Measurements from ENCODE around the gene CDC37.
A peak's percentile ranks its signal among the peaks of the same experiment; 100 is the strongest.
"Not testable (repeated sequence)": the region's sequence is repeated elsewhere in the genome, so short reads cannot be mapped to it uniquely, and the experiment has no call there.

CDC37 gene

GRCh38 chr19:10384580-10384979 lies 18.8 kb downstream of the CDC37 start:
- no peak for DNase-seq (ENCODE audit: low spot score)
- in situ Hi-C loops (cut with MboI; ENCODE audit: low sequenced_read_pairs, unreplicated experiment) = loop anchor here (25.0 kb wide), 1 partner anchor 447 kb away; the partner anchor contains the start of gene OLFM2
- TF ChIP-seq CTCF (IDR thresholded peaks at IDR 0.05; ENCODE audit: borderline replicate concordance, control extremely low read depth, extremely low read depth, insufficient read depth, missing control alignments) = no peak

- DNase-seq (ENCODE audit: low spot score) = not testable (repeated sequence)
- in situ Hi-C loops (cut with MboI; ENCODE audit: low sequenced_read_pairs, unreplicated experiment) = loop anchor here (25.0 kb wide), 1 partner anchor 446 kb away; the partner anchor contains the start of gene OLFM2
Measured at GRCh38 chr19:10383223-10383499, 20.2 kb downstream of the CDC37 start.

- TF ChIP-seq CTCF (IDR thresholded peaks at IDR 0.05; ENCODE audit: borderline replicate concordance, control extremely low read depth, extremely low read depth, insufficient read depth, missing control alignments) = no peak
- in situ Hi-C loops (cut with MboI; ENCODE audit: low sequenced_read_pairs, unreplicated experiment) = loop anchor here (25.0 kb wide), 1 partner anchor 443 kb away; the partner anchor contains the start of gene OLFM2
- DNase-seq (ENCODE audit: low spot score) = peak; percentile 100
Measured at GRCh38 chr19:10380313-10381102, 22.8 kb downstream of the CDC37 start, which contains the start of gene TYK2. Gene TYK2, minus strand, starts transcription at chr19:10380572. Its CDS starts 2,166 bp downstream, at chr19:10378406.

- no peak for DNase-seq (ENCODE audit: low spot score)
- in situ Hi-C loops (cut with MboI; ENCODE audit: low sequenced_read_pairs, unreplicated experiment) = loop anchor here (25.0 kb wide), 1 partner anchor 443 kb away; the partner anchor contains the start of gene OLFM2
- TF ChIP-seq CTCF (IDR thresholded peaks at IDR 0.05; ENCODE audit: borderline replicate concordance, control extremely low read depth, extremely low read depth, insufficient read depth, missing control alignments) = no peak
Measured at GRCh38 chr19:10379880-10380312, 23.4 kb downstream of the CDC37 start.

GRCh38 chr19:10378124-10378523 lies 25.2 kb downstream of the CDC37 start:
- in situ Hi-C loops (cut with MboI; ENCODE audit: low sequenced_read_pairs, unreplicated experiment) = loop anchor here (25.0 kb wide), 1 partner anchor 441 kb away; the partner anchor contains the start of gene OLFM2
- no peak for DNase-seq (ENCODE audit: low spot score)
- no peak for TF ChIP-seq CTCF (IDR thresholded peaks at IDR 0.05; ENCODE audit: borderline replicate concordance, control extremely low read depth, extremely low read depth, insufficient read depth, missing control alignments)

- DNase-seq (ENCODE audit: low spot score) = not testable (repeated sequence)
- in situ Hi-C loops (cut with MboI; ENCODE audit: low sequenced_read_pairs, unreplicated experiment) = loop anchor here (25.0 kb wide), 1 partner anchor 440 kb away; the partner anchor contains the start of gene OLFM2
Measured at GRCh38 chr19:10377140-10377640, 26.2 kb downstream of the CDC37 start.

GRCh38 chr19:10374931-10375330 lies 28.4 kb downstream of the CDC37 start:
- no peak for DNase-seq (ENCODE audit: low spot score)
- in situ Hi-C loops (cut with MboI; ENCODE audit: low sequenced_read_pairs, unreplicated experiment) = loop anchor here (25.0 kb wide), 1 partner anchor 438 kb away; the partner anchor contains the start of gene OLFM2
- no peak for TF ChIP-seq CTCF (IDR thresholded peaks at IDR 0.05; ENCODE audit: borderline replicate concordance, control extremely low read depth, extremely low read depth, insufficient read depth, missing control alignments)

Measured in GM13976 (cell line).